Neural progenitor cell (in vitro differentiated cells): ENCODE results near the gene CIC. TPM values are rescaled to one million over a fixed set of nuclear protein-coding genes. Genes with fewer than 3 reads are reported as not detected.

Experiments used
- DNase-seq: peaks from one replicate; pipeline ENCODE4 v3.0.0-alpha.2; 2016; ENCODE audit warnings: low spot score
- H2AFZ ChIP-seq: fragments of 200-600 bp; sonication (generic); replicated peaks from 2 replicates; pipeline ENCODE4 v1.6.1; 2016; ENCODE audit warnings: antibody characterized with exemption
- H3F3A ChIP-seq: fragments of 200-600 bp; sonication (generic); 2 replicates; pipeline ENCODE4 v1.6.1; 2016; ENCODE audit warnings: antibody characterized with exemption, low read depth
- H3K27ac ChIP-seq: fragments of 200-600 bp; sonication (generic); 2 replicates; pipeline ENCODE4 v1.5.1; 2016; ENCODE audit warnings: mild to moderate bottlenecking
- H3K27me3 ChIP-seq: fragments of 200-600 bp; sonication (generic); 2 replicates; pipeline ENCODE4 v1.6.1; 2016; ENCODE audit warnings: mild to moderate bottlenecking, moderate library complexity
- H3K36me3 ChIP-seq: fragments of 200-600 bp; sonication (generic); 2 replicates; pipeline ENCODE4 v1.5.1; 2016
- H3K4me1 ChIP-seq: fragments of 200-600 bp; sonication (generic); 2 replicates; pipeline ENCODE4 v1.6.1; 2016; ENCODE audit warnings: mixed run types
- H3K4me2 ChIP-seq: fragments of 200-600 bp; sonication (generic); 2 replicates; pipeline ENCODE4 v1.6.1; 2016
- H3K4me3 ChIP-seq: fragments of 200-600 bp; sonication (generic); 2 replicates; pipeline ENCODE4 v1.5.1; 2016
- H3K79me2 ChIP-seq: fragments of 200-600 bp; sonication (generic); 2 replicates; pipeline ENCODE4 v1.6.1; 2016; ENCODE audit warnings: low read depth
- H3K9ac ChIP-seq: fragments of 200-600 bp; sonication (generic); 2 replicates; pipeline ENCODE4 v1.6.1; 2016
- H3K9me3 ChIP-seq: fragments of 200-600 bp; sonication (generic); 2 replicates; pipeline ENCODE4 v1.5.1; 2016; ENCODE audit warnings: low read depth
- H4K20me1 ChIP-seq: fragments of 200-600 bp; sonication (generic); 2 replicates; pipeline ENCODE4 v1.6.1; 2016; ENCODE audit warnings: low read depth
- H3K27ac Mint-ChIP-seq: 3 replicates; pipeline ENCODE4 v1.8.0; 2021; ENCODE audit warnings: mixed read lengths
- H3K27me3 Mint-ChIP-seq: 2 replicates; pipeline ENCODE4 v1.8.0; 2022; ENCODE audit warnings: low read depth, mild to moderate bottlenecking, inconsistent platforms, moderate library complexity, mixed read lengths; ENCODE audit not compliant: insufficient read depth
- H3K36me3 Mint-ChIP-seq: 3 replicates; pipeline ENCODE4 v1.8.0; 2021; ENCODE audit warnings: mixed read lengths
- H3K4me1 Mint-ChIP-seq: 3 replicates; pipeline ENCODE4 v1.8.0; 2021; ENCODE audit warnings: mixed read lengths
- H3K4me3 Mint-ChIP-seq: 3 replicates; pipeline ENCODE4 v1.8.0; 2021; ENCODE audit warnings: mild to moderate bottlenecking, moderate library complexity, mixed read lengths
- H3K9me3 Mint-ChIP-seq: 3 replicates; pipeline ENCODE4 v1.8.0; 2020; ENCODE audit warnings: mixed read lengths
- CTCF ChIP-seq: fragments of 200-600 bp; sonication (generic); IDR thresholded peaks from 2 replicates; pipeline ENCODE4 v1.5.1; 2017; ENCODE audit warnings: antibody characterized with exemption, mild to moderate bottlenecking
- EZH2 ChIP-seq: fragments of 200-600 bp; sonication (generic); IDR thresholded peaks from 2 replicates; pipeline ENCODE4 v1.6.1; 2017; ENCODE audit warnings: antibody characterized with exemption, mild to moderate bottlenecking, moderate library complexity
- EZH2phosphoT487 ChIP-seq: fragments of 200-600 bp; sonication (generic); IDR thresholded peaks from 2 replicates; pipeline ENCODE4 v1.6.1; 2017; ENCODE audit warnings: antibody characterized with exemption
- total RNA-seq: library from RNA; depleted of rRNA; stranded (reverse); fragments of >200 nt; gene quantifications from 2 replicates; pipeline ENCODE4 v1.2.3, GENCODE V29; 2015; ENCODE audit warnings: low replicate concordance

CIC gene
- total RNA-seq, 1 donor from 2014 or later: 5.2 TPM

- Mint-ChIP-seq H3K27me3 (peaks cover 8% of the 10 kb centered on the region), H3K9me3 (no peaks in the 10 kb centered on the region), H3K4me3 (no peak overlapping the region), H3K36me3 (peaks cover 8% of the 10 kb centered on the region), H3K27ac (no peak overlapping the region), H3K4me1 (peaks cover 34% of the 10 kb centered on the region)
- no peaks in the 10 kb centered on the region for H3K27me3 ChIP-seq
- no peak overlapping the region for H2AFZ ChIP-seq
- H3K4me2 ChIP-seq: no peak overlapping the region
- peaks cover 4% of the 10 kb centered on the region for H4K20me1 ChIP-seq
- H3K36me3 ChIP-seq: no peaks in the 10 kb centered on the region
- no peak for DNase-seq
- H3K4me1 ChIP-seq: peaks cover 16% of the 10 kb centered on the region
- peaks cover 12% of the 10 kb centered on the region for H3K79me2 ChIP-seq
- TF ChIP-seq EZH2phosphoT487: no peak
- no peak for TF ChIP-seq EZH2
- no peak overlapping the region for H3K4me3 ChIP-seq
- H3K9ac ChIP-seq: no peak overlapping the region
- H3K9me3 ChIP-seq: no peaks in the 10 kb centered on the region
- peaks cover 13% of the 10 kb centered on the region for H3F3A ChIP-seq
- no peak overlapping the region for H3K27ac ChIP-seq
Measured at GRCh38 chr19:42275103-42275502, 6.1 kb downstream of the CIC start.

DNA sequence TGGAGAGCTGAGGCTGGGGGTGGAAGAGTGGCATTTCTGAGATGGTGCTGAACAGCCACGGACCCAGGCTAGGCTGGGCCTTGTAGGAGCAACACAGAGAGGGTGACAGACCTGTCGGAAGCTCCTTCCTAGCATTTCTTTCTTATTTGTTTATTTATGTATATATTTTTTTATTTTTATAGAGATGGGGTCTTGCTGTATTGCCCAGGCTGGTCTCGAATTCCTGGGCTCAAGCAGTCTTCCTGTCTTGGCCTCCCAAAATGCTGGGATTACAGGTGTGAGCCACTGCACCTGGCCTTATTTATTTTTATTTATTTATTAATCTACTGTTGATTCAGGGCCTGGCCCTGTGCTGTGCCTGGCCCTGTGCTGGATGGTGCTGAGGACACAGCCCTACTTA, 6.5 kb downstream of the CIC start:
- Mint-ChIP-seq H3K27ac (no peak overlapping the region), H3K4me3 (no peak overlapping the region), H3K27me3 (peaks cover 6% of the 10 kb centered on the region), H3K4me1 (peaks cover 31% of the 10 kb centered on the region), H3K9me3 (no peaks in the 10 kb centered on the region), H3K36me3 (peaks cover 8% of the 10 kb centered on the region)
- Histone ChIP-seq H3K9me3 (no peaks in the 10 kb centered on the region), H3F3A (peaks cover 18% of the 10 kb centered on the region), H3K27ac (no peak overlapping the region), H4K20me1 (peaks cover 4% of the 10 kb centered on the region), H3K4me3 (no peak overlapping the region), H2AFZ (no peak overlapping the region), H3K4me1 (peaks cover 12% of the 10 kb centered on the region), H3K9ac (no peak overlapping the region), H3K27me3 (no peaks in the 10 kb centered on the region), H3K4me2 (no peak overlapping the region), H3K36me3 (no peaks in the 10 kb centered on the region), H3K79me2 (peaks cover 9% of the 10 kb centered on the region)
- TF ChIP-seq CTCF: no peak
- no peak for TF ChIP-seq EZH2
- no peak for TF ChIP-seq EZH2phosphoT487
- no peak for DNase-seq

- no peak for TF ChIP-seq CTCF
- TF ChIP-seq EZH2: no peak
- TF ChIP-seq EZH2phosphoT487: no peak
- Mint-ChIP-seq H3K4me3 (no peak overlapping the region), H3K36me3 (peaks cover 8% of the 10 kb centered on the region), H3K27ac (peak overlapping the region; percentile 42), H3K27me3 (peaks cover 5% of the 10 kb centered on the region), H3K9me3 (no peaks in the 10 kb centered on the region), H3K4me1 (peaks cover 27% of the 10 kb centered on the region)
- Histone ChIP-seq H3K27ac (no peak overlapping the region), H3K79me2 (peaks cover 9% of the 10 kb centered on the region), H3F3A (peaks cover 24% of the 10 kb centered on the region), H4K20me1 (peaks cover 4% of the 10 kb centered on the region), H3K4me3 (no peak overlapping the region), H3K27me3 (no peaks in the 10 kb centered on the region), H3K4me2 (no peak overlapping the region), H3K36me3 (no peaks in the 10 kb centered on the region), H3K4me1 (peaks cover 14% of the 10 kb centered on the region), H3K9ac (no peak overlapping the region), H2AFZ (no peak overlapping the region), H3K9me3 (no peaks in the 10 kb centered on the region)
- DNase-seq: no peak
Measured at GRCh38 chr19:42276284-42276683, 7.2 kb downstream of the CIC start.

DNA sequence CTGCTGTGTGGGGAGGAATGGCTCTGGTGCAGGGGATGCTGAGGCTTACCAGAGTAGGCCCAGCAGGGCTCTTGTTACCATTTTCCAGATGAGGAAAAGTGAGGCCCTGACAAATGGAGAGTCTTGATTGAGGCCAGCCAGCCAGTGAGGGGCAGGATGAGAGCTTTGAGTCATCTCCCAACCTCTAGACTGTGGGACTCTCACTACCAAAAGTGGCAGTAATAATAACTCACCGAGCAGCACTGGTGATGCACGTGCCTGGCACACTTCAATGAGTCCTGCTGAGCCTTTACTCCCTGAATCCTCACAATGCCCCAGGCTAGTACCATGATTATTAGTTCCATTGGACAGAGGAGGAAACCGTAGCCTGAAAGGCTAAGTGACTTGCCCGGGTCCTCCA, 7.8 kb downstream of the CIC start:
- Histone ChIP-seq H4K20me1 (peaks cover 4% of the 10 kb centered on the region), H3K36me3 (no peaks in the 10 kb centered on the region), H3F3A (peaks cover 30% of the 10 kb centered on the region), H3K4me1 (peaks cover 20% of the 10 kb centered on the region), H3K4me2 (no peak overlapping the region), H3K9me3 (no peaks in the 10 kb centered on the region), H3K79me2 (peaks cover 9% of the 10 kb centered on the region), H3K4me3 (no peak overlapping the region), H2AFZ (no peak overlapping the region), H3K27ac (no peak overlapping the region), H3K9ac (no peak overlapping the region), H3K27me3 (no peaks in the 10 kb centered on the region)
- Mint-ChIP-seq H3K4me1 (peaks cover 30% of the 10 kb centered on the region), H3K4me3 (no peak overlapping the region), H3K9me3 (no peaks in the 10 kb centered on the region), H3K36me3 (peaks cover 8% of the 10 kb centered on the region), H3K27me3 (peaks cover 8% of the 10 kb centered on the region), H3K27ac (no peak overlapping the region)
- TF ChIP-seq EZH2phosphoT487: no peak
- TF ChIP-seq EZH2: no peak
- TF ChIP-seq CTCF: no peak
- DNase-seq: no peak
